GM18858 (cell line): ENCODE data around the gene CDK5RAP2.
A peak's percentile ranks its signal among the peaks of the same experiment; 100 is the strongest.
"Not testable (repeated sequence)": the region's sequence is repeated elsewhere in the genome, so short reads cannot be mapped to it uniquely, and the experiment has no call there.

Experiments
- ATAC-seq: cut with Tn5 transposase; IDR thresholded peaks from one replicate; pipeline ENCODE4 v1.9.1; 2021; ENCODE audit not compliant: unreplicated experiment

The CDK5RAP2 gene

GRCh38 chr9:120515996-120516395 lies 64.0 kb downstream of the CDK5RAP2 start:
- not testable (repeated sequence) for ATAC-seq

GRCh38 chr9:120515481-120515880 lies 64.5 kb downstream of the CDK5RAP2 start:
- not testable (repeated sequence) for ATAC-seq

GRCh38 chr9:120514405-120514804 lies 65.6 kb downstream of the CDK5RAP2 start:
- no peak for ATAC-seq

- ATAC-seq = no peak
These were observed 66.1 kb downstream of the CDK5RAP2 start for GRCh38 chr9:120513825-120514396.

GRCh38 chr9:120510816-120511215 lies 69.2 kb downstream of the CDK5RAP2 start:
- ATAC-seq = no peak

GRCh38 chr9:120507936-120508510 lies 71.9 kb downstream of the CDK5RAP2 start:
- ATAC-seq = no peak

GRCh38 chr9:120505186-120505585 lies 74.8 kb downstream of the CDK5RAP2 start:
- ATAC-seq = no peak

- ATAC-seq = no peak
These were observed 79.2 kb downstream of the CDK5RAP2 start for GRCh38 chr9:120500733-120501132.

GRCh38 chr9:120497865-120498264 lies 82.1 kb downstream of the CDK5RAP2 start:
- ATAC-seq = not testable (repeated sequence)

GRCh38 chr9:120496438-120496837 lies 83.5 kb downstream of the CDK5RAP2 start:
- not testable (repeated sequence) for ATAC-seq

GRCh38 chr9:120490888-120491595 lies 88.9 kb downstream of the CDK5RAP2 start:
- peak; percentile 93 for ATAC-seq

- no peak for ATAC-seq
These were observed 93.1 kb downstream of the CDK5RAP2 start for GRCh38 chr9:120486835-120487234.

GRCh38 chr9:120486347-120486746 lies 93.6 kb downstream of the CDK5RAP2 start:
- ATAC-seq = no peak

GRCh38 chr9:120485788-120486187 lies 94.2 kb downstream of the CDK5RAP2 start:
- ATAC-seq = no peak

- no peak for ATAC-seq
These were observed 95.8 kb downstream of the CDK5RAP2 start for GRCh38 chr9:120484162-120484561.

- no peak for ATAC-seq
These were observed 97.4 kb downstream of the CDK5RAP2 start for GRCh38 chr9:120482424-120483186.

- ATAC-seq = no peak
These were observed 98.1 kb downstream of the CDK5RAP2 start for GRCh38 chr9:120481846-120482245.

- ATAC-seq = no peak
These were observed 98.7 kb downstream of the CDK5RAP2 start for GRCh38 chr9:120481248-120481647.

- ATAC-seq = no peak
These were observed 99.3 kb downstream of the CDK5RAP2 start for GRCh38 chr9:120480707-120481106.

- ATAC-seq = no peak
These were observed 101.8 kb downstream of the CDK5RAP2 start for GRCh38 chr9:120478208-120478607.

GRCh38 chr9:120477534-120478001 lies 102.4 kb downstream of the CDK5RAP2 start:
- no peak for ATAC-seq
